Measurements from ENCODE around the gene RETREG1.
"Not testable (repeated sequence)": the region's sequence is repeated elsewhere in the genome, so short reads cannot be mapped to it uniquely, and the experiment has no call there.

Gene RETREG1

GRCh38 chr5:16616536-16617273, at the start of gene RETREG1:
Gene RETREG1 (minus strand): TSS chr5:16616997. CDS start chr5:16616971, 26 bp downstream.
- no peaks in the 10 kb centered on the region for H3K9me3 Mint-ChIP-seq
- peak within 1 kb of the TSS; percentile 97 for H3K4me3 Mint-ChIP-seq
- peaks cover 28% of the 10 kb centered on the region for H3K36me3 Mint-ChIP-seq (ENCODE audit: low read depth)
- H3K27ac Mint-ChIP-seq: peak within 1 kb of the TSS; percentile 94
- DNase-seq (ENCODE audit: low spot score): peak; percentile 84
- no peaks in the 10 kb centered on the region for H3K27me3 Mint-ChIP-seq (ENCODE audit: low read depth)
- peaks cover 36% of the 10 kb centered on the region for H3K4me1 Mint-ChIP-seq (ENCODE audit: low read depth)

- Mint-ChIP-seq H3K4me3 (no peak overlapping the region), H3K36me3 (ENCODE audit: low read depth) (no peaks in the 10 kb centered on the region), H3K9me3 (no peaks in the 10 kb centered on the region), H3K27me3 (ENCODE audit: low read depth) (no peaks in the 10 kb centered on the region), H3K4me1 (ENCODE audit: low read depth) (no peaks in the 10 kb centered on the region), H3K27ac (no peak overlapping the region)
- no peak for DNase-seq (ENCODE audit: low spot score)
Observed at GRCh38 chr5:16666130-16666882, 49.5 kb upstream of the RETREG1 start.

GRCh38 chr5:16665601-16666000, 48.8 kb upstream of the RETREG1 start:
- Mint-ChIP-seq H3K9me3 (no peaks in the 10 kb centered on the region), H3K27ac (no peak overlapping the region), H3K4me1 (ENCODE audit: low read depth) (no peaks in the 10 kb centered on the region), H3K4me3 (no peak overlapping the region), H3K36me3 (ENCODE audit: low read depth) (no peaks in the 10 kb centered on the region), H3K27me3 (ENCODE audit: low read depth) (no peaks in the 10 kb centered on the region)
- DNase-seq (ENCODE audit: low spot score): no peak

- Mint-ChIP-seq H3K27ac (no peak overlapping the region), H3K36me3 (ENCODE audit: low read depth) (no peaks in the 10 kb centered on the region), H3K4me3 (no peak overlapping the region), H3K4me1 (ENCODE audit: low read depth) (no peaks in the 10 kb centered on the region), H3K9me3 (no peaks in the 10 kb centered on the region), H3K27me3 (ENCODE audit: low read depth) (no peaks in the 10 kb centered on the region)
- no peak for DNase-seq (ENCODE audit: low spot score)
Observed at GRCh38 chr5:16664368-16664767, 47.6 kb upstream of the RETREG1 start.

GRCh38 chr5:16663840-16664239, 47.0 kb upstream of the RETREG1 start:
- no peak for DNase-seq (ENCODE audit: low spot score)
- Mint-ChIP-seq H3K4me1 (ENCODE audit: low read depth) (no peaks in the 10 kb centered on the region), H3K4me3 (no peak overlapping the region), H3K27me3 (ENCODE audit: low read depth) (no peaks in the 10 kb centered on the region), H3K27ac (no peak overlapping the region), H3K9me3 (no peaks in the 10 kb centered on the region), H3K36me3 (ENCODE audit: low read depth) (no peaks in the 10 kb centered on the region)

GRCh38 chr5:16661713-16662112, 44.9 kb upstream of the RETREG1 start:
- no peaks in the 10 kb centered on the region for H3K36me3 Mint-ChIP-seq (ENCODE audit: low read depth)
- H3K27me3 Mint-ChIP-seq (ENCODE audit: low read depth): no peaks in the 10 kb centered on the region
- DNase-seq (ENCODE audit: low spot score): no peak
- H3K4me1 Mint-ChIP-seq (ENCODE audit: low read depth): no peaks in the 10 kb centered on the region
- H3K9me3 Mint-ChIP-seq: peaks cover 6% of the 10 kb centered on the region
- H3K27ac Mint-ChIP-seq: no peak overlapping the region
- no peak overlapping the region for H3K4me3 Mint-ChIP-seq

GRCh38 chr5:16660982-16661381, 44.2 kb upstream of the RETREG1 start:
- H3K4me1 Mint-ChIP-seq (ENCODE audit: low read depth): no peaks in the 10 kb centered on the region
- no peak for DNase-seq (ENCODE audit: low spot score)
- no peaks in the 10 kb centered on the region for H3K27me3 Mint-ChIP-seq (ENCODE audit: low read depth)
- no peaks in the 10 kb centered on the region for H3K36me3 Mint-ChIP-seq (ENCODE audit: low read depth)
- H3K27ac Mint-ChIP-seq: no peak overlapping the region
- peaks cover 6% of the 10 kb centered on the region for H3K9me3 Mint-ChIP-seq
- no peak overlapping the region for H3K4me3 Mint-ChIP-seq

- H3K4me1 Mint-ChIP-seq (ENCODE audit: low read depth): no peaks in the 10 kb centered on the region
- H3K4me3 Mint-ChIP-seq: no peak overlapping the region
Observed at GRCh38 chr5:16659536-16659935, 42.7 kb upstream of the RETREG1 start.

GRCh38 chr5:16656561-16657191, 39.9 kb upstream of the RETREG1 start:
- Mint-ChIP-seq H3K9me3 (peaks cover 6% of the 10 kb centered on the region), H3K27me3 (ENCODE audit: low read depth) (no peaks in the 10 kb centered on the region), H3K4me1 (ENCODE audit: low read depth) (no peaks in the 10 kb centered on the region), H3K4me3 (no peak overlapping the region), H3K27ac (no peak overlapping the region), H3K36me3 (ENCODE audit: low read depth) (no peaks in the 10 kb centered on the region)
- no peak for DNase-seq (ENCODE audit: low spot score)

More at GRCh38 chr5:16659536-16659935, 42.7 kb upstream of the RETREG1 start:
- peaks cover 6% of the 10 kb centered on the region for H3K9me3 Mint-ChIP-seq
- DNase-seq (ENCODE audit: low spot score): no peak
- no peak overlapping the region for H3K27ac Mint-ChIP-seq
- H3K27me3 Mint-ChIP-seq (ENCODE audit: low read depth): no peaks in the 10 kb centered on the region
- no peaks in the 10 kb centered on the region for H3K36me3 Mint-ChIP-seq (ENCODE audit: low read depth)

GRCh38 chr5:16654647-16655334, 38.0 kb upstream of the RETREG1 start:
- no peak overlapping the region for H3K4me3 Mint-ChIP-seq
- no peak for DNase-seq (ENCODE audit: low spot score)
- no peaks in the 10 kb centered on the region for H3K36me3 Mint-ChIP-seq (ENCODE audit: low read depth)
- H3K27me3 Mint-ChIP-seq (ENCODE audit: low read depth): no peaks in the 10 kb centered on the region
- H3K9me3 Mint-ChIP-seq: peaks cover 9% of the 10 kb centered on the region
- H3K27ac Mint-ChIP-seq: no peak overlapping the region
- no peaks in the 10 kb centered on the region for H3K4me1 Mint-ChIP-seq (ENCODE audit: low read depth)

GRCh38 chr5:16648739-16649138, 31.9 kb upstream of the RETREG1 start:
- H3K36me3 Mint-ChIP-seq (ENCODE audit: low read depth); H3K27me3 Mint-ChIP-seq (ENCODE audit: low read depth); H3K4me3 Mint-ChIP-seq; H3K4me1 Mint-ChIP-seq (ENCODE audit: low read depth); H3K27ac Mint-ChIP-seq; DNase-seq (ENCODE audit: low spot score): not testable (repeated sequence)
- H3K9me3 Mint-ChIP-seq: peaks cover 19% of the 10 kb centered on the region

GRCh38 chr5:16644301-16644889, 27.6 kb upstream of the RETREG1 start:
- Mint-ChIP-seq H3K27me3 (ENCODE audit: low read depth) (peaks cover 4% of the 10 kb centered on the region), H3K27ac (no peak overlapping the region), H3K9me3 (peaks cover 15% of the 10 kb centered on the region), H3K4me3 (no peak overlapping the region), H3K36me3 (ENCODE audit: low read depth) (no peaks in the 10 kb centered on the region), H3K4me1 (ENCODE audit: low read depth) (peaks cover 10% of the 10 kb centered on the region)
- no peak for DNase-seq (ENCODE audit: low spot score)

GRCh38 chr5:16642867-16643266, 26.1 kb upstream of the RETREG1 start:
- DNase-seq (ENCODE audit: low spot score): no peak
- H3K27me3 Mint-ChIP-seq (ENCODE audit: low read depth): peaks cover 4% of the 10 kb centered on the region
- H3K27ac Mint-ChIP-seq: no peak overlapping the region
- H3K4me1 Mint-ChIP-seq (ENCODE audit: low read depth): peaks cover 10% of the 10 kb centered on the region
- no peak overlapping the region for H3K4me3 Mint-ChIP-seq
- peaks cover 12% of the 10 kb centered on the region for H3K9me3 Mint-ChIP-seq
- no peaks in the 10 kb centered on the region for H3K36me3 Mint-ChIP-seq (ENCODE audit: low read depth)
